HG03066 (cell line): ENCODE measurements around the gene MINAR1.
"Not testable (repeated sequence)": the region's sequence is repeated elsewhere in the genome, so short reads cannot be mapped to it uniquely, and the experiment has no call there.

ENCODE experiments used
- ATAC-seq: cut with Tn5 transposase; IDR thresholded peaks from one replicate; pipeline ENCODE4 v1.9.1; 2021; ENCODE audit warnings: low read depth; ENCODE audit not compliant: unreplicated experiment

MINAR1 gene

GRCh38 chr15:79431636-79432344 is at the start of gene MINAR1:
MINAR1 (plus strand) TSS chr15:79432336; CDS start chr15:79456148, 23,812 bp downstream.
- ATAC-seq, result no peak

- no peak for ATAC-seq
These were observed 37.9 kb upstream of the MINAR1 start for GRCh38 chr15:79394231-79394630.

GRCh38 chr15:79396850-79397249 is 35.3 kb upstream of the MINAR1 start:
- ATAC-seq, result no peak

- ATAC-seq, result no peak
These were observed 34.7 kb upstream of the MINAR1 start for GRCh38 chr15:79397269-79397910.

GRCh38 chr15:79399606-79400005 is 32.5 kb upstream of the MINAR1 start:
- ATAC-seq, result no peak

- no peak for ATAC-seq
These were observed 31.5 kb upstream of the MINAR1 start for GRCh38 chr15:79400650-79401049.

GRCh38 chr15:79401301-79401700 is 30.8 kb upstream of the MINAR1 start:
- ATAC-seq, result no peak

GRCh38 chr15:79402136-79402535 is 30.0 kb upstream of the MINAR1 start:
- ATAC-seq, result no peak

GRCh38 chr15:79403501-79403900 is 28.6 kb upstream of the MINAR1 start:
- ATAC-seq, result no peak

- ATAC-seq, result no peak
These were observed 25.9 kb upstream of the MINAR1 start for GRCh38 chr15:79406210-79406609.

- no peak for ATAC-seq
These were observed 24.1 kb upstream of the MINAR1 start for GRCh38 chr15:79408041-79408440.

GRCh38 chr15:79410237-79410636 is 21.9 kb upstream of the MINAR1 start:
- ATAC-seq, result no peak

- ATAC-seq, result no peak
These were observed 20.1 kb upstream of the MINAR1 start for GRCh38 chr15:79412010-79412409.

- ATAC-seq, result no peak
These were observed 19.7 kb upstream of the MINAR1 start for GRCh38 chr15:79412429-79412828.

- ATAC-seq, result no peak
These were observed 15.3 kb upstream of the MINAR1 start for GRCh38 chr15:79416876-79417275.

- ATAC-seq, result no peak
These were observed 13.3 kb upstream of the MINAR1 start for GRCh38 chr15:79418693-79419279.

GRCh38 chr15:79425591-79426295 is 6.4 kb upstream of the MINAR1 start:
- ATAC-seq, result no peak

- not testable (repeated sequence) for ATAC-seq
These were observed 5.2 kb upstream of the MINAR1 start for GRCh38 chr15:79426899-79427298.

- no peak for ATAC-seq
These were observed 4.1 kb upstream of the MINAR1 start for GRCh38 chr15:79427781-79428598.

- ATAC-seq, result no peak
These were observed 1.1 kb upstream of the MINAR1 start for GRCh38 chr15:79430901-79431635.
